HEK293 (cell line): ENCODE data around the gene MUC4.
"Not testable (repeated sequence)": the region's sequence is repeated elsewhere in the genome, so short reads cannot be mapped to it uniquely, and the experiment has no call there.

Experiments
- CTCF ChIA-PET: fragments of 350-600 bp; formaldehyde crosslinking; extraction: SDS; loops from one replicate; lab custom pipeline; 2021; ENCODE audit warnings: antibody characterized with exemption; lab: Yijun Ruan, JAX
- POLR2A ChIA-PET: fragments of 300-600 bp; formaldehyde crosslinking; extraction: SDS; loops from one replicate; lab custom pipeline; 2020; ENCODE audit warnings: antibody characterized with exemption, inconsistent platforms; lab: Yijun Ruan, JAX
- H3K27ac ChIP-seq: fragments of 200-500 bp; sonication (Bioruptor generic); 2 replicates; pipeline ENCODE4 v1.5.1; 2014; ENCODE audit warnings: low read depth, low read length, control low read depth, inconsistent platforms; ENCODE audit errors: extremely low read depth
- H3K36me3 ChIP-seq, 2 experiments: fragments of 200-500 bp in 1 of 2; sonication (Bioruptor generic) in 1 of 2; 1 replicate in 1 of 2; 2 replicates in 1 of 2; pipeline ENCODE4 v1.5.1; 2014 to 2017; ENCODE audit warnings: inconsistent platforms in 2 of 2, low read length in 2 of 2; ENCODE audit not compliant: control insufficient read depth in 2 of 2, insufficient read depth in 1 of 2
- H3K4me1 ChIP-seq: fragments of 200-500 bp; sonication (Bioruptor generic); 2 replicates; pipeline ENCODE4 v1.5.1; 2014; ENCODE audit warnings: mild to moderate bottlenecking, low read length, inconsistent platforms; ENCODE audit not compliant: control insufficient read depth, insufficient read depth
- H3K4me3 ChIP-seq: 2 replicates; pipeline ENCODE4 v1.5.1; 2011; ENCODE audit warnings: low read depth, mild to moderate bottlenecking, control low read depth, low read length, moderate library complexity
- H3K9me3 ChIP-seq: fragments of 200-500 bp; sonication (Bioruptor generic); 2 replicates; pipeline ENCODE4 v1.5.1; 2014; ENCODE audit warnings: low read depth, low read length, inconsistent platforms; ENCODE audit not compliant: control insufficient read depth, insufficient read depth
- OSR2 ChIP-seq: fragments of 450-650 bp; formaldehyde crosslinking; IDR thresholded peaks from 2 replicates; pipeline ENCODE4 v1.5.1; 2016; ENCODE audit warnings: missing biosample characterization, missing genetic modification characterization
- OVOL3 ChIP-seq: fragments of 450-650 bp; formaldehyde crosslinking; IDR thresholded peaks from 2 replicates; pipeline ENCODE4 v1.5.1; 2016; ENCODE audit warnings: missing biosample characterization, missing genetic modification characterization
- PRDM4 ChIP-seq: fragments of 450-650 bp; formaldehyde crosslinking; IDR thresholded peaks from 2 replicates; pipeline ENCODE4 v1.5.1; 2017; ENCODE audit warnings: missing biosample characterization, missing genetic modification characterization
- TRIM28 ChIP-seq: IDR thresholded peaks from 2 replicates; pipeline ENCODE4 v1.6.1; 2011; ENCODE audit warnings: low read length, control low read depth, borderline replicate concordance
- YY1 ChIP-seq: fragments of 450-650 bp; formaldehyde crosslinking; IDR thresholded peaks from 2 replicates; pipeline ENCODE4 v1.5.1; 2018; ENCODE audit warnings: missing biosample characterization, missing genetic modification characterization
- ZBTB49 ChIP-seq: fragments of 450-650 bp; formaldehyde crosslinking; IDR thresholded peaks from 2 replicates; pipeline ENCODE4 v1.5.1; 2016; ENCODE audit warnings: missing biosample characterization, missing genetic modification characterization, low read depth
- ZFP3 ChIP-seq: fragments of 450-650 bp; formaldehyde crosslinking; IDR thresholded peaks from 2 replicates; pipeline ENCODE4 v1.5.1; 2016; ENCODE audit warnings: low read depth, missing biosample characterization, missing genetic modification characterization
- ZNF146 ChIP-seq: fragments of 450-650 bp; formaldehyde crosslinking; IDR thresholded peaks from 2 replicates; pipeline ENCODE4 v1.5.1; 2016; ENCODE audit warnings: missing biosample characterization, missing genetic modification characterization
- ZNF221 ChIP-seq: fragments of 450-650 bp; formaldehyde crosslinking; IDR thresholded peaks from 2 replicates; pipeline ENCODE4 v1.5.1; 2017; ENCODE audit warnings: missing biosample characterization, missing genetic modification characterization, borderline replicate concordance
- ZNF311 ChIP-seq: fragments of 450-650 bp; formaldehyde crosslinking; IDR thresholded peaks from 2 replicates; pipeline ENCODE4 v1.5.1; 2017; ENCODE audit warnings: missing biosample characterization, missing genetic modification characterization, borderline replicate concordance
- ZNF335 ChIP-seq: fragments of 450-650 bp; formaldehyde crosslinking; conservative IDR thresholded peaks from 2 replicates; pipeline ENCODE4 v1.5.1; 2016; ENCODE audit warnings: missing biosample characterization, missing genetic modification characterization
- ZNF398 ChIP-seq: fragments of 450-650 bp; formaldehyde crosslinking; IDR thresholded peaks from 2 replicates; pipeline ENCODE4 v1.5.1; 2017; ENCODE audit warnings: missing biosample characterization, missing genetic modification characterization
- ZNF488 ChIP-seq: fragments of 450-650 bp; formaldehyde crosslinking; IDR thresholded peaks from 2 replicates; pipeline ENCODE4 v1.5.1; 2016; ENCODE audit warnings: missing biosample characterization, missing genetic modification characterization
- ZNF513 ChIP-seq: fragments of 450-650 bp; IDR thresholded peaks from 2 replicates; pipeline ENCODE4 v1.5.1; 2018; ENCODE audit warnings: missing biosample characterization, missing genetic modification characterization
- ZNF530 ChIP-seq: fragments of 450-650 bp; formaldehyde crosslinking; IDR thresholded peaks from 2 replicates; pipeline ENCODE4 v1.5.1; 2016; ENCODE audit warnings: low read depth, missing biosample characterization, missing genetic modification characterization
- ZNF571 ChIP-seq: fragments of 450-650 bp; formaldehyde crosslinking; IDR thresholded peaks from 2 replicates; pipeline ENCODE4 v1.5.0; 2017; ENCODE audit warnings: missing biosample characterization, missing genetic modification characterization
- ZNF621 ChIP-seq: fragments of 450-650 bp; formaldehyde crosslinking; IDR thresholded peaks from 2 replicates; pipeline ENCODE4 v1.5.1; 2017; ENCODE audit warnings: missing biosample characterization, missing genetic modification characterization
- ZNF623 ChIP-seq: fragments of 450-650 bp; formaldehyde crosslinking; IDR thresholded peaks from 2 replicates; pipeline ENCODE4 v1.5.1; 2016; ENCODE audit warnings: missing biosample characterization, missing genetic modification characterization
- ZNF645 ChIP-seq: fragments of 450-650 bp; formaldehyde crosslinking; IDR thresholded peaks from 2 replicates; pipeline ENCODE4; 2016; ENCODE audit warnings: missing biosample characterization, missing genetic modification characterization
- ZNF76 ChIP-seq: fragments of 450-650 bp; formaldehyde crosslinking; IDR thresholded peaks from 2 replicates; pipeline ENCODE4; 2016; ENCODE audit warnings: low read depth, missing biosample characterization, missing genetic modification characterization, borderline replicate concordance
- ZSCAN23 ChIP-seq: fragments of 450-650 bp; formaldehyde crosslinking; IDR thresholded peaks from 2 replicates; pipeline ENCODE4 v1.5.1; 2016; ENCODE audit warnings: missing biosample characterization, missing genetic modification characterization

Gene MUC4

GRCh38 chr3:195794708-195795107 lies 17.0 kb downstream of the MUC4 start (continued):
- TF ChIP-seq PRDM4 (tag by site-specific recombination): no peak
- TF ChIP-seq ZNF488: no peak
- no peak for TF ChIP-seq ZNF398 (tag by site-specific recombination)
- TF ChIP-seq TRIM28: no peak
- TF ChIP-seq ZNF645 (tag by site-specific recombination): no peak
- TF ChIP-seq OVOL3 (tag by site-specific recombination): no peak
- TF ChIP-seq ZNF76: no peak
- peak; percentile 65; the same call in 1 of the 2 replicates for TF ChIP-seq ZNF335
- no peak for TF ChIP-seq ZNF530
- TF ChIP-seq ZSCAN23 (tag by site-specific recombination): no peak
- peak; percentile 61 for TF ChIP-seq OSR2 (tag by site-specific recombination)

- H3K36me3 ChIP-seq, H3K4me3 ChIP-seq, POLR2A ChIA-PET, H3K27ac ChIP-seq, H3K4me1 ChIP-seq, H3K9me3 ChIP-seq: not testable (repeated sequence)
- peak; percentile 99 for TF ChIP-seq ZNF146 (tag by site-specific recombination)
- CTCF ChIA-PET: interaction anchor here (0.7 kb wide), 1 partner anchor 499 kb away, joined by 3 read pairs; no protein-coding TSS in a partner anchor
Observed at GRCh38 chr3:195792621-195793020, 19.1 kb downstream of the MUC4 start.

- H3K4me1 ChIP-seq: no peaks in the 10 kb centered on the region
- no peak for TF ChIP-seq ZSCAN23 (tag by site-specific recombination)
- no peak for TF ChIP-seq YY1 (tag by site-specific recombination)
- TF ChIP-seq ZFP3 (tag by site-specific recombination): no peak
- TF ChIP-seq ZNF571 (tag by site-specific recombination): no peak
- no peak for TF ChIP-seq ZNF311
- no peak for TF ChIP-seq ZNF221 (tag by site-specific recombination)
- no peak for TF ChIP-seq ZNF621
- no peak for TF ChIP-seq ZBTB49 (tag by site-specific recombination)
- TF ChIP-seq ZNF76: no peak
- no peak for TF ChIP-seq ZNF146 (tag by site-specific recombination)
- no peak for TF ChIP-seq ZNF623 (tag by site-specific recombination)
- no peak for TF ChIP-seq ZNF513 (tag by site-specific recombination)
- H3K4me3 ChIP-seq: no peak overlapping the region
- no peaks in the 10 kb centered on the region for H3K9me3 ChIP-seq
- CTCF ChIA-PET: no interaction called here
- H3K27ac ChIP-seq: no peak overlapping the region
- POLR2A ChIA-PET: no interaction called here
- no peaks in the 10 kb centered on the region for H3K36me3 ChIP-seq
Observed at GRCh38 chr3:195790901-195791300, 20.8 kb downstream of the MUC4 start.
